ENCODE data around the gene PRR30. TPM values are rescaled to one million over a fixed set of nuclear protein-coding genes. Genes with fewer than 3 reads are reported as not detected.

Gene PRR30
- total RNA-seq, 4 donors from 2014 or later, result not detected

DNA sequence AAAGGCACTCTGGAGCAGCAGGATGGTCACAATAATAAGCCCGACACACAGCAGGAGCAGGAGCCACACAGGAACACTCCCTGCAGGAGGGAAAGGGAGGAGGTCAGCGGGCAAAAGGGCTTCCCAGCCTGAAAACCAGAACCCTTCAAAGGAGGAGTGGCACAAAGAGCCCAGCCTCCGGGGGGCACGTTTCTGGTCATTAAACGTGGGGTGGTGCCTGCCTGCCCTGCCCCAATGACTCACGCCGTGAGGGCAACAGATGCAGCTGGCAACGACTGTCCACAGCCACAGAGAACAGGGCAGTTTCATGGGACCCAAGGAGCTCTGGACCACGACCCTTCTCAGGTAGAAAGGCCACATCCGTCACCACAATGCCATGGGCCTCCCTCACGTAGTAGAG, 7.8 kb downstream of the PRR30 start:
- no peak for DNase-seq (ENCODE audit: low spot score in 2 of 2)
- H3K36me3 ChIP-seq, result peaks cover 33% of the 10 kb centered on the region
- peaks cover 22% of the 10 kb centered on the region for H3K4me1 ChIP-seq
- WGBS, result 89% methylated on average over 2 of the region's 11 CpGs
- no peak overlapping the region for H3K4me3 ChIP-seq
- TF ChIP-seq, protein P1, sequence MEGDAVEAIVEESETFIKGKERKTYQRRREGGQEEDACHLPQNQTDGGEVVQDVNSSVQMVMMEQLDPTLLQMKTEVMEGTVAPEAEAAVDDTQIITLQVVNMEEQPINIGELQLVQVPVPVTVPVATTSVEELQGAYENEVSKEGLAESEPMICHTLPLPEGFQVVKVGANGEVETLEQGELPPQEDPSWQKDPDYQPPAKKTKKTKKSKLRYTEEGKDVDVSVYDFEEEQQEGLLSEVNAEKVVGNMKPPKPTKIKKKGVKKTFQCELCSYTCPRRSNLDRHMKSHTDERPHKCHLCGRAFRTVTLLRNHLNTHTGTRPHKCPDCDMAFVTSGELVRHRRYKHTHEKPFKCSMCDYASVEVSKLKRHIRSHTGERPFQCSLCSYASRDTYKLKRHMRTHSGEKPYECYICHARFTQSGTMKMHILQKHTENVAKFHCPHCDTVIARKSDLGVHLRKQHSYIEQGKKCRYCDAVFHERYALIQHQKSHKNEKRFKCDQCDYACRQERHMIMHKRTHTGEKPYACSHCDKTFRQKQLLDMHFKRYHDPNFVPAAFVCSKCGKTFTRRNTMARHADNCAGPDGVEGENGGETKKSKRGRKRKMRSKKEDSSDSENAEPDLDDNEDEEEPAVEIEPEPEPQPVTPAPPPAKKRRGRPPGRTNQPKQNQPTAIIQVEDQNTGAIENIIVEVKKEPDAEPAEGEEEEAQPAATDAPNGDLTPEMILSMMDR (IDR thresholded peaks at IDR 0.05), result no peak
- TF ChIP-seq POLR2A (IDR thresholded peaks at IDR 0.05), result no peak
- no peak for TF ChIP-seq EP300 (IDR thresholded peaks at IDR 0.05)
- TF ChIP-seq POLR2AphosphoS5 (IDR thresholded peaks at IDR 0.05), result no peak
- H3K27ac ChIP-seq, result no peak overlapping the region
- no peaks in the 10 kb centered on the region for H3K9me3 ChIP-seq
- H3K27me3 ChIP-seq, result no peaks in the 10 kb centered on the region

DNA sequence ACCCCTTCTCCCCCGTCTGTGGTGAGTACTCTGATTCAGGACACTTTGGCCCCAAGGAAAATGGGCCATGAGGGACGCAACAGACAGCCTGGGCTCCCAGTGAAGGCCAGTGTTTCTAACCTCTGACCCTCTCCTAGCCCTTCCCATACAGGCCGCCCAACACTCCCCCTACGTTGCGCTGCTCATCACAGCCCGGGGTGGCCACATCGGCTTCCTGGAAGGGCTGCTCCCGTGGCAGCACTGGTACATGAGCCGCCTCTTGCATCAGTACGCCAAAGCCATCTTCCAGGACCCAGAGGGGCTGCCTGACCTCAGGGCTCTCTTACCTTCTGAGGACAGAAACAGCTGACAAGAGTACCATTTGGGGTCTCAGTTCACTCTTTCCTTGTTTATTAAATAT, 8.8 kb downstream of the PRR30 start:
- WGBS, result 93% methylated on average over 8 of the region's 10 CpGs
- Histone ChIP-seq H3K27me3 (no peaks in the 10 kb centered on the region), H3K4me3 (no peak overlapping the region), H3K36me3 (peaks cover 33% of the 10 kb centered on the region), H3K4me1 (peaks cover 22% of the 10 kb centered on the region), H3K9me3 (no peaks in the 10 kb centered on the region), H3K27ac (no peak overlapping the region)
- peak in 1 of 2 donors; percentile 51 for DNase-seq (ENCODE audit: low spot score in 2 of 2)
- TF ChIP-seq POLR2A (IDR thresholded peaks at IDR 0.05) (no peak), POLR2AphosphoS5 (IDR thresholded peaks at IDR 0.05) (no peak), EP300 (IDR thresholded peaks at IDR 0.05) (no peak)
- TF ChIP-seq, protein P1 (IDR thresholded peaks at IDR 0.05), result no peak

DNA sequence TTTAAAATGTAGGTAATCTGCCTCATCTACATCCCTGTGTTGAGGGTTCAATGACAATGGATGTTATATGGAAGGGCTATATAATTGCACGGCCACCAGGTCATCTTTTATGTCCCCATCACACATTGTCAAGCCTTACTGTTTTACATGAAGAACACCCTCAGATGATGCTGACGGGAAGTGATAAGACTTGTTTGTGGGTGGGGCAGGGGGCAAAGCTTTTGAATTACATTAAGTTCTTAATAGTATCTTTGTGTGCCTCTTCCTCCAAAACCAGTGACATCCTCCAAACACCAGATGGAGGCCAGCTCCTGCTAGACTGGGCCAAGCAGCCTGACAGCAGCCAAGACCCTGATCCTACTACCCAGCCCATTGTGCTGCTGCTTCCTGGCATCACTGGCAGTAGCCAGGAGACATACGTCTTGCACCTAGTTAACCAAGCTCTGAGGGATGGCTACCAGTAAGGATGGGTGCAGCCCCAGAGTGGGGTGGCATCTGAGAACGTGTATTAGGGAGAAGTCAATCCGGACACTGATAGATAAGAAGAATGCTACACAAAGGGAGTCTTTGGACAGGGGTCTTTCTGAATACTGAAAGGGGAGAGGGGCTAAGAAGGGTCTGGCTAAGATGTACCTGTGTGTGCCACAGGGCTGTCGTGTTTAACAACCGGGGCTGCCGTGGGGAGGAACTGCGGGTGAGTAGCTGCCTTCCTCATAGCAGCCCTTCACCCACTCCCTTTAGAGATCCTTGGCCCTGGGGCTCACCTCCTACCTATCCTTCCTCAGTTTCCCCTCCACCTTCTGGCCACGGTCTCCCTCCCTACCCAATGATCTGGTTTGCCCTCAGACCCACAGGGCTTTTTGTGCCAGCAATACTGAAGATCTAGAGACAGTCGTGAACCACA, 10.3 kb downstream of the PRR30 start:
- Histone ChIP-seq H3K27me3 (no peaks in the 10 kb centered on the region), H3K9me3 (no peaks in the 10 kb centered on the region), H3K36me3 (peaks cover 33% of the 10 kb centered on the region), H3K4me3 (no peak overlapping the region), H3K27ac (no peak overlapping the region), H3K4me1 (peaks cover 18% of the 10 kb centered on the region)
- 79% methylated on average over 11 of the region's 11 CpGs for WGBS
- DNase-seq (ENCODE audit: low spot score in 2 of 2), result no peak
- TF ChIP-seq POLR2AphosphoS5 (IDR thresholded peaks at IDR 0.05), result no peak
- no peak for TF ChIP-seq POLR2A (IDR thresholded peaks at IDR 0.05)

DNA sequence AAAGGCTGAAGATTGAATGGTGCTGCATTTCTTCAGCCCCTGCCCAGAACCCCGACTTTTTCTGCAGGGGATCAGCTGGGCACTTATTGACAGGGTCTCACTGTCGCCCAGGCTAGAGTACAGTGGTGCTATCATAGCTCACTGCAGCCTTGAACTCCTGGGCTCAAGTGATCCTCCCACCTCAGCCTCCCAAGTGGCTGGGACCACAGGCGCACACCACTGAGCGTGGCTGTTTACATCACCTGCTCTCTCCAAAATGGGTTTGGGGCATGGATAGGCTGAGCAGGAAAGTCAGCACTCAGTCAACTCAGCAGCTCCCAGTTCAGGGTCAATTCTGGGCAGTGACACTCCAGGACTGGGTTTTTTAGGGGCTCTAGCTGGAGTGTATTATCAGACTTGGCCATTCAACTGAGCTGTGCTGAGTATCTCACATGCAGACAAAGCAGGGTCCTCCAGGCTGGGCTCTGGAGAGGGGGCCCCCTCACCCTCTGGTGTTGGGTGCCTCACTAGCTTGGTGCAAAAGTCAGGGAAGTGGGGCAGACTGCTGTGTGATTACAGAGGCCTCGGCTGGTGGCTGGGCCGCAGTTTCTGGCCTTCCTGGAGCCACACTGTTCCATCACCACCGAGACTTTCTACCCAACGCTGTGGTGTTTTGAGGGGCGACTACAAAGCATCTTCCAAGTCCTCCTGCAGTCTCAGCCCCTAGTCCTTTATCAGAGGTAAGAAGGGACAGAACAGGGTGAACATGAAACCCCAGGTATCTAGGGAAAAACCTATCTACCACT, 11.1 kb downstream of the PRR30 start:
- Histone ChIP-seq H3K4me1 (peaks cover 18% of the 10 kb centered on the region), H3K27me3 (no peaks in the 10 kb centered on the region), H3K36me3 (peaks cover 33% of the 10 kb centered on the region), H3K4me3 (no peak overlapping the region), H3K27ac (no peak overlapping the region), H3K9me3 (no peaks in the 10 kb centered on the region)
- TF ChIP-seq, protein P1 (IDR thresholded peaks at IDR 0.05), result no peak
- TF ChIP-seq POLR2A (IDR thresholded peaks at IDR 0.05) (no peak), POLR2AphosphoS5 (IDR thresholded peaks at IDR 0.05) (no peak), EP300 (IDR thresholded peaks at IDR 0.05) (no peak)
- DNase-seq (ENCODE audit: low spot score in 2 of 2), result peak in 1 of 2 donors; percentile 26
- WGBS, result 71% methylated on average over 2 of the region's 9 CpGs

DNA sequence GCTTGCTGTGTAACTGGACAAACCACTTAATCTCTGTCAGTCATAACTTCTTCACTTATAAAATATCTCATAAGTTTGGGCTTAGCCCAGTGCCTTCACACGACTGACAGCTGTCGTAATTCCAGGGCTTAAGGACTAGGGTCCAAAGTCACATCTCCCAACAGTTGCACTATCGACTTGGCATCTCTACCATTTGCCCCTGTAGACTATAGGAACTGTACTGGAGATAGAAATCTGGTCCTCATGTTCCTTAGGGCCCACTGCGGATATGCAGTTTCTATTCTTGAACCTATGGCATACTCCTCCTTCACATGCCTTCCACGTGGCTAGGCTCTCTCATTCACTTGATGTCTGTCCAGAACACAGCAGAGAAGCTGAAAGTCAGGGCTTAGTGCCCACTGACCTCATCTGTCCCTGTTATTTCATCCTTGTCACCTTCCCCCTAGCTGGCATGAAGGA, 12.9 kb downstream of the PRR30 start:
- 52% methylated on average over 5 of the region's 5 CpGs for WGBS
- H3K36me3 ChIP-seq, result peaks cover 19% of the 10 kb centered on the region
- H3K4me1 ChIP-seq, result peaks cover 14% of the 10 kb centered on the region
- DNase-seq (ENCODE audit: low spot score in 2 of 2), result peak in 1 of 2 donors; percentile 6
- TF ChIP-seq POLR2AphosphoS5 (IDR thresholded peaks at IDR 0.05) (no peak), EP300 (IDR thresholded peaks at IDR 0.05) (no peak), POLR2A (IDR thresholded peaks at IDR 0.05) (no peak)
- TF ChIP-seq, protein P1 (IDR thresholded peaks at IDR 0.05), result no peak
- H3K27ac ChIP-seq, result no peak overlapping the region
- H3K4me3 ChIP-seq, result no peak overlapping the region
- H3K9me3 ChIP-seq, result no peaks in the 10 kb centered on the region
- H3K27me3 ChIP-seq, result no peaks in the 10 kb centered on the region
